Heart left ventricle (tissue), 16 donors: Measurements from ENCODE around the gene TTC31. TPM values are rescaled to one million over a fixed set of nuclear protein-coding genes. Genes with fewer than 3 reads are reported as not detected.

Source experiments
- ATAC-seq, 4 donors: fragments of 200-7000 bp; cut with Tn5 transposase; one replicate each; pipeline ENCODE4 v1.9.1; 2020 to 2022; ENCODE audit warnings: moderate library complexity in 4 of 4, mild to moderate bottlenecking in 3 of 4, moderate number of reproducible peaks in 1 of 4
- DNase-seq, 5 donors: peaks; one replicate each; pipeline ENCODE4 v3.0.0-alpha.2; 2020
- H3K27ac ChIP-seq, 12 donors: fragments of 200-600 bp; sonication (generic) in 4 of 12; one replicate each; pipeline versions ENCODE4 v1.5.0 to v1.8.0; 2016 to 2022; ENCODE audit warnings: mild to moderate bottlenecking in 2 of 12
- H3K27me3 ChIP-seq, 9 donors: fragments of 200-600 bp; sonication (generic) in 2 of 9; one replicate each; pipeline versions ENCODE4 v1.5.1 to v1.8.0; 2016 to 2022; ENCODE audit warnings: mild to moderate bottlenecking in 3 of 9
- H3K36me3 ChIP-seq, 9 donors: fragments of 200-600 bp; sonication (generic) in 2 of 9; one replicate each; pipeline versions ENCODE4 v1.5.0 to v1.8.0; 2018 to 2022; ENCODE audit warnings: mild to moderate bottlenecking in 2 of 9
- H3K4me1 ChIP-seq, 12 donors: fragments of 200-600 bp; sonication (generic) in 4 of 12; one replicate each; pipeline versions ENCODE4 v1.5.0 to v1.8.0; 2016 to 2022; ENCODE audit warnings: mild to moderate bottlenecking in 3 of 12
- H3K4me3 ChIP-seq, 12 donors: fragments of 200-600 bp; sonication (generic) in 4 of 12; one replicate each; pipeline versions ENCODE4 v1.5.0 to v1.8.0; 2017 to 2022; ENCODE audit warnings: mild to moderate bottlenecking in 9 of 12, moderate library complexity in 4 of 12
- H3K9me3 ChIP-seq, 12 donors: fragments of 200-600 bp; sonication (generic) in 4 of 12; one replicate each; pipeline versions ENCODE4 v1.5.0 to v1.8.0; 2016 to 2022; ENCODE audit warnings: mild to moderate bottlenecking in 1 of 12
- POLR2A ChIP-seq, 2 donors: fragments of 450-650 bp; IDR thresholded peaks; one replicate each; pipeline ENCODE4 v1.6.1; 2017; ENCODE audit warnings: antibody characterized with exemption in 2 of 2, mild to moderate bottlenecking in 2 of 2, moderate library complexity in 2 of 2
- WGBS, 4 donors: extraction: QIAGEN DNeasy Blood & Tissue Kit in 2 of 4; methylation state at CpG; one replicate each; pipeline versions ENCODE4 v1.1.5 to v1.1.7; 2013 to 2018; 5-methylcytosine and 5-hydroxymethylcytosine counted together
- intact Hi-C, 10 donors: fragments of 100-400 bp; cut with DNase I; formaldehyde crosslinking; loops; one replicate each; pipeline versions ENCODE4 v1.11.1 to v1.14.2; 2022
- polyA plus RNA-seq, 2 donors: library from polyadenylated mRNA; stranded (reverse); fragments of 200-250 nt; gene quantifications; one replicate each; pipeline ENCODE4 v1.2.3, GENCODE V29; 2013
- total RNA-seq, 9 donors: library from RNA; depleted of rRNA in 2 of 9; stranded (reverse); fragments of >200 nt in 2 of 9; fragmentation: NEBNext Ultra II Directional in 3 of 9; extraction: Animal tissue kit (Norgen Biotek cat#: 25700) in 3 of 9; gene quantifications; one replicate each; pipeline versions ENCODE4 v1.1.0 to v1.2.4, GENCODE V29; 2016 to 2023
- TF ChIP-seq, protein P1 (sequence below), 12 donors: fragments of 200-600 bp; sonication (generic) in 4 of 12; IDR thresholded peaks; one replicate each; pipeline versions ENCODE4 v1.5.0 to v1.8.0; 2018 to 2022; ENCODE audit warnings: antibody characterized with exemption in 12 of 12, mild to moderate bottlenecking in 5 of 12
- donor health status: ischemic (EF 13 %, LVEDD 7.1; RV severe dilation, severe dysfunction).
- donor health status: healthy with polysubstance abuse.
- donor health status: DM: no; HTN: yes; CAD: no.
- donor health status: DM: no; HTN: no; CAD: no.
- donor health status: ischemic (EF 25% LVEDD 6.9; RV normal size, moderate dysfunction).
- donor health status: ischemic (EF 25% LVEDD 5.7; RV mildly dilated, moderate dysfunction).
- donor health status: healthy.
- donor health status: DM: yes; HTN: yes; CAD: no.
- donor health status: ischemic (EF 35%, LVEDD 5.7; RV mildly dilated, moderate dysfunction).
- donor health status: nonischemic (EF 11% LVEDD 7.7; RV severe dilation, severe dysfunction).
- donor health status: DM: yes; HTN: yes; CAD: no.
- donor health status: PGD.
- donor health status: ischemic (EF 29% LVEDD 5.4; RV normal size, mild dysfunction).
- donor health status: nonischemic (EF 23%, LVEDD 6.1; RV moderate dilation, normal function).

Gene TTC31
- total and polyA plus RNA-seq, 11 donors: 7.1 to 14.2 (median 10.0) TPM

GRCh38 chr2:74444498-74445318 is 38.2 kb upstream of the TTC31 start:
- Histone ChIP-seq H3K4me3 (no peak overlapping the region), H3K27ac (no peak overlapping the region), H3K9me3 (no peaks in the 10 kb centered on the region), H3K4me1 (peaks cover 0 to 33% (median 20%) of the 10 kb centered on the region in 12 donors), H3K27me3 (peaks cover 0 to 35% (median 0%) of the 10 kb centered on the region in 9 donors), H3K36me3 (no peaks in the 10 kb centered on the region)
- no peak for TF ChIP-seq POLR2A (IDR thresholded peaks at IDR 0.05)
- TF ChIP-seq, protein P1, sequence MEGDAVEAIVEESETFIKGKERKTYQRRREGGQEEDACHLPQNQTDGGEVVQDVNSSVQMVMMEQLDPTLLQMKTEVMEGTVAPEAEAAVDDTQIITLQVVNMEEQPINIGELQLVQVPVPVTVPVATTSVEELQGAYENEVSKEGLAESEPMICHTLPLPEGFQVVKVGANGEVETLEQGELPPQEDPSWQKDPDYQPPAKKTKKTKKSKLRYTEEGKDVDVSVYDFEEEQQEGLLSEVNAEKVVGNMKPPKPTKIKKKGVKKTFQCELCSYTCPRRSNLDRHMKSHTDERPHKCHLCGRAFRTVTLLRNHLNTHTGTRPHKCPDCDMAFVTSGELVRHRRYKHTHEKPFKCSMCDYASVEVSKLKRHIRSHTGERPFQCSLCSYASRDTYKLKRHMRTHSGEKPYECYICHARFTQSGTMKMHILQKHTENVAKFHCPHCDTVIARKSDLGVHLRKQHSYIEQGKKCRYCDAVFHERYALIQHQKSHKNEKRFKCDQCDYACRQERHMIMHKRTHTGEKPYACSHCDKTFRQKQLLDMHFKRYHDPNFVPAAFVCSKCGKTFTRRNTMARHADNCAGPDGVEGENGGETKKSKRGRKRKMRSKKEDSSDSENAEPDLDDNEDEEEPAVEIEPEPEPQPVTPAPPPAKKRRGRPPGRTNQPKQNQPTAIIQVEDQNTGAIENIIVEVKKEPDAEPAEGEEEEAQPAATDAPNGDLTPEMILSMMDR (IDR thresholded peaks at IDR 0.05): no peak
- 33 to 51% (median 42%) methylated on average over 5 of the region's 5 CpGs for WGBS, 4 donors
- DNase-seq (no peak), ATAC-seq (no peak)
- intact Hi-C loops: no loop called here

DNA sequence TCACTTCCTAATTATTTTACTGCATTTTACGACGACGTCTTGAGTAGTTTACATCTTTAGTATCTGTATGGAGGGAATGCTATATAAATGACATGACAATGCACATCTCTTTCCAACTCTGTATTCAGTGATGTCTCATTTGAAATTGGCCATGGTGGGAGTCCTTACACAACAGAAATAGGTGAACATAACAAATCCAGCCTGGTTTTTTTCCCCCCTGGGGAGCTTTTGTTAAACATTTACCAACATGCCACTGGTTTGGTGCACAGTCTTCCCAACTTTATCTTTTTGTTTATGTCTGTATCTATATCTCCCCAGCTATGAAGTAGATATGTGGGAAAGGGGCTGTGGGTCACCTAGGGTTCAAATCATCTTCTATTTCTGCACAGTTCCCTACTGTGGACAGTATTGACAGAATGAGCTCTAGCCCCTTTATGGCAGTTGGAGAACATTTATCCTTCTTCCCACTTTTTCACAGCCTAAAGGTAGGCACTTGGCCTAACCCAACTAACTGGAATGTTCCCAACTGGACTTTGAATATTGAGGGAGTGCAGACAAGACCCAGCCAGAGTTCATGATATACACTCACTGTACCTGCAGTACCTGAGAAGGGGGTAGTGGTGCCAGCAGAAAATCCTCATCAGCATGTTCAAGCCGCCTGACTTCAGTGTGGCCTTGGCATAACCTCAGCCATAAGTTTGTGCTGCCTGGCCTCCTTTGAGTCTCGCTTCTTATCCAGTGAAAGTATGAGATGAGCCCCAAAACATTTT is 35.5 kb upstream of the TTC31 start:
- Histone ChIP-seq H3K27ac (no peak overlapping the region), H3K9me3 (no peaks in the 10 kb centered on the region), H3K4me1 (peaks cover 0 to 9% (median 0%) of the 10 kb centered on the region in 12 donors), H3K4me3 (no peak overlapping the region), H3K36me3 (no peaks in the 10 kb centered on the region), H3K27me3 (peaks cover 0 to 8% (median 0%) of the 10 kb centered on the region in 9 donors)
- ATAC-seq: no peak
- WGBS, 4 donors: 87 to 91% (median 89%) methylated on average over 5 of the region's 5 CpGs
- TF ChIP-seq POLR2A (IDR thresholded peaks at IDR 0.05): no peak
- TF ChIP-seq, protein P1 (IDR thresholded peaks at IDR 0.05): no peak
- intact Hi-C loops: no loop called here
- DNase-seq: no peak

DNA sequence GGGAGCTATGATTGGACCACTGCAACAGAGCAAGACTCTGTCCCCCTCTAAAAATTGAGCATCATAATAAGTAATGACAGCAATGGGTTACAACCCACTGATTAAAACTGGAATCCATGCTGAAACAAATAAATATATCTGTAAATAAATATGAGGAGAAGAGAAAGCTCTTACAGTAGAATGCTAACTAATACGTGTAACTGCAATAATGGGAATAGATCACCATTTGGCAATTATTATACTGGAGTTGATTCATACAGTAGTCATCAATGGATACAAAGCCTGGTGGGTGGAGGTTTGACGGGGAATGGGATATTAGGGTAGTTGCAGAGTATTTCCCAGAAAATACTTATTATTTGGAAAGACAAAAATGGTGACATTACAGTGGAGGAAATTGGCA is 34.1 kb upstream of the TTC31 start:
- Histone ChIP-seq H3K4me3 (no peak overlapping the region), H3K9me3 (no peaks in the 10 kb centered on the region), H3K27me3 (peaks cover 0 to 2% (median 0%) of the 10 kb centered on the region in 9 donors), H3K36me3 (no peaks in the 10 kb centered on the region), H3K27ac (no peak overlapping the region), H3K4me1 (peaks cover 0 to 9% (median 0%) of the 10 kb centered on the region in 12 donors)
- DNase-seq (no peak), ATAC-seq (no peak)
- intact Hi-C loops: no loop called here
- no peak for TF ChIP-seq POLR2A (IDR thresholded peaks at IDR 0.05)
- TF ChIP-seq, protein P1 (IDR thresholded peaks at IDR 0.05): no peak
- WGBS, 4 donors: 81 to 88% (median 86%) methylated on average over 2 of the region's 2 CpGs

DNA sequence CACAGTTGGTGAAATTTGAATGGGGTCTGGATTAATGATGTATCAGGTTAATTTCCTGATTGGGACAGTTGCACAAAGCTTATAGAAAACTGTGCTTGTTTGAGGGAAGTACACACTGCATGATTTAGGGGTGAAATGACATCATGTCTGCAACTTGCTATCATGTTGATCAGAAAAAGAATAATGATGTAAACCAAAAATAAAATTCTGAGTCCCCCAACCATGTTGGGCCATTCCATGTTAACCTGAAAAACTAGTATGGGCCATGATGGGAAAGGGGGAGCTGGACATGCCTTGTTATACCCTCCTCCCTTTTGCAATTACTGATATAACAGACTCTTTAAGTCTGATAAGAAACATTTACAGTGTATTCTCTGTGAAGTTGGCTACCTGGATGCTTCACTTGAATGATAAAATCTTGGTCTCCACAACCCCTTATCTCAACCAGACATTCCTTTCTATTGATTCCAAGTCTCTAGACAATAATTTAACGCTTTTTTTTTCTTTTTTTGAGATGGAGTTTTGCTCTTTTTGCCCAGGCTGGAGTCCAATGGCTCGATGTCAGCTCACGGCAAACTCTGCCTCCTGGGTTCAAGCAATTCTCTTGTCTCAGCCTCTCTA is 32.2 kb upstream of the TTC31 start:
- peaks cover 5 to 13% (median 9%) of the 10 kb centered on the region in 12 donors for H3K4me1 ChIP-seq
- ATAC-seq (no peak), DNase-seq (no peak)
- WGBS, 4 donors: 79 to 84% (median 81%) methylated on average over 3 of the region's 3 CpGs
- H3K27me3 ChIP-seq: no peaks in the 10 kb centered on the region
- H3K9me3 ChIP-seq: no peaks in the 10 kb centered on the region
- no peaks in the 10 kb centered on the region for H3K36me3 ChIP-seq
- no peak overlapping the region for H3K4me3 ChIP-seq
- intact Hi-C loops: no loop called here
- no peak overlapping the region for H3K27ac ChIP-seq
- TF ChIP-seq POLR2A (IDR thresholded peaks at IDR 0.05): no peak
- TF ChIP-seq, protein P1 (IDR thresholded peaks at IDR 0.05): no peak
